ENCODE results near the gene PLA2G12A.

The PLA2G12A gene

GRCh38 chr4:109703664-109704361, 26.1 kb downstream of the PLA2G12A start:
- Histone ChIP-seq H3K9me3 (ENCODE audit: control insufficient read depth, low read length) (no peaks in the 10 kb centered on the region), H3K27ac (peak overlapping the region; percentile 63)

GRCh38 chr4:109702950-109703663, 26.8 kb downstream of the PLA2G12A start, which contains the start of gene CASP6:
TSS of gene CASP6 (minus strand) at chr4:109703445. CDS start at chr4:109703395, 50 bp downstream.
- Histone ChIP-seq H3K79me2 (no peaks in the 10 kb centered on the region), H3K9ac (no peak within 1 kb of the TSS), H3K27me3 (ENCODE audit: control insufficient read depth, insufficient read depth, low read length) (no peaks in the 10 kb centered on the region), H3K4me3 (ENCODE audit: low read depth, low read length) (peak within 1 kb of the TSS; percentile 76), H3K9me3 (ENCODE audit: control insufficient read depth, low read length) (no peaks in the 10 kb centered on the region), H2AFZ (peak within 1 kb of the TSS; percentile 91), H3K4me1 (peaks cover 3% of the 10 kb centered on the region), H3K4me2 (ENCODE audit: low read length) (peak within 1 kb of the TSS; percentile 86), H3K27ac (peak within 1 kb of the TSS; percentile 63), H3K36me3 (ENCODE audit: control insufficient read depth, insufficient read depth, low read length) (no peaks in the 10 kb centered on the region)
- TF ChIP-seq CTCF (IDR thresholded peaks at IDR 0.05), result peak; percentile 45

More at GRCh38 chr4:109703664-109704361, 26.1 kb downstream of the PLA2G12A start:
- H2AFZ ChIP-seq, result peak overlapping the region; percentile 91
- H3K4me2 ChIP-seq (ENCODE audit: low read length), result peak overlapping the region; percentile 86
- peak overlapping the region; percentile 76 for H3K4me3 ChIP-seq (ENCODE audit: low read depth, low read length)
- H3K36me3 ChIP-seq (ENCODE audit: control insufficient read depth, insufficient read depth, low read length), result no peaks in the 10 kb centered on the region
- H3K27me3 ChIP-seq (ENCODE audit: control insufficient read depth, insufficient read depth, low read length), result no peaks in the 10 kb centered on the region
- no peaks in the 10 kb centered on the region for H3K79me2 ChIP-seq
- no peak for TF ChIP-seq CTCF (IDR thresholded peaks at IDR 0.05)
- peaks cover 3% of the 10 kb centered on the region for H3K4me1 ChIP-seq
- no peak overlapping the region for H3K9ac ChIP-seq

- Histone ChIP-seq H3K27me3 (ENCODE audit: control insufficient read depth, insufficient read depth, low read length) (no peaks in the 10 kb centered on the region), H3K4me2 (ENCODE audit: low read length) (peak overlapping the region; percentile 86), H3K79me2 (no peaks in the 10 kb centered on the region), H3K9ac (no peak overlapping the region), H3K4me3 (ENCODE audit: low read depth, low read length) (peak overlapping the region; percentile 76), H3K4me1 (peaks cover 3% of the 10 kb centered on the region), H3K27ac (no peak overlapping the region), H3K36me3 (ENCODE audit: control insufficient read depth, insufficient read depth, low read length) (no peaks in the 10 kb centered on the region), H2AFZ (peak overlapping the region; percentile 91), H3K9me3 (ENCODE audit: control insufficient read depth, low read length) (no peaks in the 10 kb centered on the region)
- TF ChIP-seq CTCF (IDR thresholded peaks at IDR 0.05), result no peak
Observed at GRCh38 chr4:109701566-109702410, 28.1 kb downstream of the PLA2G12A start.

- Histone ChIP-seq H3K4me3 (ENCODE audit: low read depth, low read length) (no peak overlapping the region), H3K9ac (no peak overlapping the region), H3K79me2 (no peaks in the 10 kb centered on the region), H3K9me3 (ENCODE audit: control insufficient read depth, low read length) (no peaks in the 10 kb centered on the region), H2AFZ (no peak overlapping the region), H3K4me1 (peaks cover 3% of the 10 kb centered on the region), H3K4me2 (ENCODE audit: low read length) (no peak overlapping the region), H3K27ac (no peak overlapping the region), H3K27me3 (ENCODE audit: control insufficient read depth, insufficient read depth, low read length) (no peaks in the 10 kb centered on the region), H3K36me3 (ENCODE audit: control insufficient read depth, insufficient read depth, low read length) (no peaks in the 10 kb centered on the region)
- no peak for TF ChIP-seq CTCF (IDR thresholded peaks at IDR 0.05)
Observed at GRCh38 chr4:109699553-109700225, 30.2 kb downstream of the PLA2G12A start.

Data from parathyroid adenoma (tissue), 2 donors.